GM18907 (cell line): Measurements from ENCODE around the gene MED27.
"Not testable (repeated sequence)": the region's sequence is repeated elsewhere in the genome, so short reads cannot be mapped to it uniquely, and the experiment has no call there.

Source experiments
- ATAC-seq: cut with Tn5 transposase; IDR thresholded peaks from one replicate; pipeline ENCODE4 v1.9.1; 2021; ENCODE audit warnings: mild to moderate bottlenecking, moderate library complexity; ENCODE audit not compliant: unreplicated experiment

Gene MED27

DNA sequence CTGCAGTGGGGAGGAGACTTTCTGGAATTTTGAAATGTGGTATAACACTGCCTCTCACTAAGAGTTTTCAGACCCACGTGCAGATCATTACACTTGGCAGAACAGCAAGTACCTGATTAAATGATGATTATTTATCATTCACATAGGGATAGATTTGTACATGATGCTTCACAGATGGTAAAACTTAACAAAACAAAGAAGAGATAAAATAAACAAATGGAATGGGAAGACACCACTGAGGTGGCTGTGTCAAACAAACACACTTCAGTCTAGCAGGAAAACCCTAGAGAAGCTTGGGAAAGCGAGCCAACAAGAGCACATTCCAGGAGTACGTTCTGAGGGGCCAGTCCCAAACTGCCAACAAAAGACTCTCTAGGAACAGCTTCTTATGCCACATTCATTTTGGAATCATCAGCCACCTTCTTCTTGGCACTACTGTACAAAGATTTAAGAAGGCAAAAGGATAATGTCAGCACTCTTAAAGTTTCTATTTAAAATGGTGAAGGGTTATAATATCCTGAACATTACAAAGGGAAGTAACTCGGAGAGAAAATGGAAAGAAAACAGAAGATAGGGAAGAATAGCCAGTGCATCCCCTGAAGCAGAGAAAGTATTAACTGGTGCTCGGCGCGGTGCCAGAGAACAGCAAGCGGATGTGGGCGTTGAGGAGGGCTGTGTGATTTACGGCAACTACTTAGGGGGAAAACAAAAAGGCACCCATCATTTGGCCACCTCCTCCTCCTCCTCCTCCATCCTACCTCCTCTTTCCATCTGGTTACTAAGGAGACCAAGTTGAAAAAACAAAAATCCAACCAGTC lies 1.6 kb downstream of the MED27 start:
- ATAC-seq: no peak

DNA sequence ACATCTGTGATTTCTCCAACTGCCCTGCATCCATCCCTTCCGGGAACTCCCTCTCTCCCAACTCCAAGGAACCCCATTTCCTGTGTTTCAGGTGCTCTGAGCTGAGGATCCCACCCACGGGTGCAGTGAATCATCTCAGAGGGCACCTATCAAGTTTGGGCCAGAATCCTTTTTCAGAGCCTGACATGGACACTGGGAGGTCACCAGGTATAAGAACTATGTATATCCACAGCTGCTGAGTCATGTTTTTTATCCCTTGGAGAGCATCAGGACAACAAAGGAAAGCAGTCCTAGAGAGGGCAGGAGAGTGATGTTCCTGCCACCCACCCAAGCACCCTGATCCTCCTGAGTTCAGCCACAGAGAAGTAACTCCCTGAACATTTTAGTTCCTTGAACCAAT lies 3.8 kb downstream of the MED27 start:
- ATAC-seq: no peak

DNA sequence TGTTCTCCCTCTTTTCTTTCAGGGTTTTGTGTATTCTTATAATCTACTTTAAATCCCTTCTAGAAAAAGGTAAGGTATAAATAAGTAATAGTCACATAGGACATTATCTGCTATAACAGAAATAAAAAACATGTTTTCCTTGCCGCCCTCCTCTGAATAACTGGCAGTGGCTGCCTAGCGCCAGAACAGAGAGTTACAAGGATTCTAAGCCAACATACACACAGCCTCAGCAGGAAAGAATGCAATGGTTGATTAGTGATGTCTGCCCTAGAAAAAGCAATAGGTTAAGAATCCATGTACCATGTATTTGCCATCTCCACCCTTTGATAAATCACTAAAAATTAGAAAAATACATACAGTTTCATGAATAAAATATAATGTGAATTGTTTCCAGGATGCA lies 4.9 kb downstream of the MED27 start:
- ATAC-seq: no peak

DNA sequence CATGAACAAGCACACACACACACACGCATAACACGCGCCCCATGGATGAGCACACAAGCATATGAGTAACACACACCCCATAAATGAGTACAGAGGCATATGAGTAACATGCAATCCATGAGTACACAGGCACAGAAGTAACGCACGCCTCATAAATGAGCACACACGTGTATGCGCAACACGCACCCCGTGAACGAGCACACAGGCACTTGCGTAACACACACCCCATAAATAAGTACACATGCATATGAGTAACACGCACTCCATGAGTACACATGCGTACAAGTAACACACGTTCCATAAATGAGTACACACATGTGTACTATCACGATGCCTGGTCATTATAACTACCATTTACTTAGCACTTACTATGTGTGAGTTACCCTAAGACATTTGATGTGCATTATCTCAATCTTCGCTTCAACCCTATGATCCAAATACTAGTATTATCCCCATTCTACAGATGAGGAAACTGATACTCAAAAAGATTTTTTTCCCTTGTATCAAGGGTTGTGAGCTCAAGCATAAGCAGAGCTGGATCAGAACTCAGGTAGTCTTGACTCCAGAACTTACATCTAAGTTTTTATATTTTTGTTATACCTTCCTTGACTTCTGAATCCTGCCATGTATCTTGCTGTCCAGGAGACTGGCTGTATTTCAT lies 7.7 kb downstream of the MED27 start:
- ATAC-seq: no peak

DNA sequence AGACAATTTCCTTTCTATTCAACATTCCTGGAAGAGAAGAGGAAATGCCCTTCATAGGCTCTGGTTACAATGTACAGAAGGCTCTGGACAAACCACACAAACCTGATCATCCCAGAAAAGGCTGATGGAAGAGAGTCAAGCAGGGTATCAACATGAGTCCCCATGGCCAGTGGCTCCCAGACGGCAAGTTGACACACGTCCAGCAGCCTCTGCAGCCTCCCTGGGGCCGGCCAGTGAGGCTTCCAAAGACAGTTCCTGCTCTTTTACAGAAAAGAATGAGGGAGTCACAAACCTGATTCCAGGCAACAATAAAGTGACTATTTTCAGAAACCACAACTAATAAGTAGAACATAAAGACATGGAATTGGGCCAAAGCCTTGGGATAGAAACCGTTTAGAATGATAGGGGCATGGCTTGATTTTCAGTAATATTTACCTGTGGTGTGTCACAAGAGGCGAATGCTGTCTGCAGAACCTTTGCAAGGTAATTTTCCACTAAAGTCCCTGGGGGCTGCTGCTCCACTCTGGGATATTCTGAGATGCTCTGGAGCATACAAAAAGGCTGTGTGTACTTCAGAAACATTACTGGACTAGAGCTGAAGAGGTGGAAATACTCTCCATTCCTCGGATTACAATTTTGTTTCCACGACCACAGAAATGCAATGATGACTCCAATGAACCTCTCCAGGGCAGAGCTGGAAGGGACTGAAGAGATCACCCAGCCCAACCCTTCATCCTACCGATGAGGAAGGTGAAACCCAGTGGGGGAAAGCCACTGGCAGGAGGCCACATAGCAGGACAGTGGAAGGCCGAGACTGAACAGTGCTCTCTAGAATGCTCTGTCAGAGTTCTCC lies 10.4 kb downstream of the MED27 start:
- ATAC-seq: no peak

DNA sequence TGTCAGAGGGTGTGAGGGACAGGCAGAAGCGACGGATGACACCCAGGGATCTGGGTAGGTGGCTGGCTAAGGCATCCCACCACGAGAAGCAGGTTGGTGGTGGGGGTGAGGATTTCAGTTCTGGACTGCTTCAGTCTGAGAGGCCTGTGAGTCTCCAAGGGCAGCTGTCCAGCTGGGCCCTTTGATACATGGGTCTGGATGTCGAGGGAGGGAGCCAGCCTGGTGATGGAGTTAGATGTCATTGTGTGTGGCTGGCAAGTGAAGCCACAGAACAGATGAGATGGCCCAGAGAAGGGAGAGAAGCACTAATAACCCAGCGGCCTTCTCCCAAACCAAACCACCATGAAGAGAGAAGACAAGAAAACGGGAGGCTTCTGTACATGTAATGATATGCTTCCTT lies 11.1 kb downstream of the MED27 start:
- no peak for ATAC-seq

DNA sequence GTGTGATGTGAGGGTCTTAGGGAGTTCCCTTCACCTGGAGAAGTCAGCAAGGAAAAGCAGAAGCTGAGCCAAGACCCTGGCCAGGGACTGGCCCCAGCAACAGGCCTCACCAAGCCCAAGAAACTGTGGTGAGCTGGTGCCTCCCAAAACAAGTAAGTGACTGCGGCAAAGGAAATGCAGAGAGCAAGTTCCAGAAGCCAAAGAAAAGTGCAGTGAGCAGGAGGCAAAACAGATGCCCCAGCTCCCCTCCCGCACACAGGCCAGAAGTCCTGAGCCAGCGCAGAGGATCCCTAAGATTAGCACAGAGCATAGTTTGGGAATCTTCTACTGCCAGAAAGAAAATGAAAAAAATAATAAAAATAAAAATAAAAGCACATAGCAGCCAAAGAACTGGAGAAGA lies 13.2 kb downstream of the MED27 start:
- ATAC-seq: no peak

DNA sequence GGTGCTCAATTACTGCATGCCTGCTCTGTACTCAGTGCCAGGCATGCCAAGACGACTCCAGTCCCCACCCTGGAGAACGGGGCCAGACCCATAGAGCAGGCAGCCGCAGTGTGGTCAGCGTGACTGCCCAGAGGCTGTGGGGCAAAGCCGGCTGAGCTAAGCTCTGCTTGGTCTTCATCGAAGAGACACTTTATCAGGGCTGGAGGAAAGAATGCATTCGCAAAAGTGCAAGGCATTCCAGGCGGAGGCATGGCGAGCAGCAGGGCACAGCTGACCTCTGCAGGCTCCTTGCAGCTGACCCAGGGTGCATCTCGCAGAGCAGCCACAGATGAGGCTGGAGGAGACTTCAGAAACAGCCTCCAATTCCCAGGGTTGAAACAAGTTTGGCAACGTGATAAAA lies 13.6 kb downstream of the MED27 start:
- ATAC-seq: no peak

DNA sequence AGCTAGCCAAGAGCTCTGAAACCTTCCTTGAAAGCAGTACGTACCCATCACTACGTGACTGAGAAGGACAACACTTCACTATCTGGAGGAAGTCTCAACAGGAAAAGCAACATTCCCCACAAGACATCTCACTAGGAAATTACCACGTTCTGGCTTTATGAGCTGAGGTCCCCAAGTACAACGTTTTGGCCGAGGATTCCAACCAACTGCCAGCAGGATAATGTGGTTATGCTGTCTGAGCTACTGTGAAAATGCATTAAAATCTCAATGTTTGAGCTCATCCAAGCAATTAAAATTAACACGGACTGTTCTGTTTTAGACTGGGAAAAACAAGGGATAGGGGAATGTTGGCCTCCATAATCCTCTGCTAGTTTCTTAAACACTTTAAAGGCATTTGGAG lies 16.4 kb downstream of the MED27 start:
- no peak for ATAC-seq

DNA sequence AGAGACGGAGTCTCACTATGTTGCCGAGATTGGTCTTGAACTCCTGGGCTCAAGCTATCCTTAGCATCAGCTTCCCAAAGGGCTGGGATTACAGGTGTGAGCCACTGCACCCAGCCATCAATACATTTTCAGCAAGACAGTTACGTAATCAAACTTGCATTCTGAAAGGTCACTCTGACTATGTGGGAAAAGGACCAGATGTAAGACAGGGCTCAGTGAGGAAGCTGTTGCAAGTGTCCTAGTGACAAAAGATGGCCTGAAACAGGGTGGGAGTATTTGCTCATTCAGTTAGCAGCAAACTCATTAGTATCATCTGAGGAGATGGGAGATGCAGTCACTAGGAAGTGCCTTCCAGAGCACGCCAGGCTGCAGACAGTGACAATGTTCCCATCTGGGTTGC lies 16.9 kb downstream of the MED27 start:
- ATAC-seq: no peak

DNA sequence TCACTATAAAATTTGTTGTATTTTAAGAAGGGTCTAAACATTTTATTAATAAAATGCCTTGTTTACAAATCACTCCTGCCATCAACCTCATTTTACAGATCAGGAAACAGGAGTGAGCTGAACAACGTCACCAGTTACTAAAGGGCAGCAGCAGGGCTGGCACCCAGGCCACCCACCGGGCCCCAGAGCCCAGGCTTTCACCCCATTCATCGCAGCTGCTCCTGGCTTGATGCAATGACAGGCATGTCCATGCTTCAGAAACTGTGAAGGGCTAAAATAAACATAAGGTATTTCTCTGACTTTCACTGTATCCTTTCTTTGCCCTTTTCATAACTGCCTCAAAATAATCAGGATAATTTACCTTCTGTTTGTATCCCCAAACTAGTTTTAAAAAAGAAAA lies 18.1 kb downstream of the MED27 start:
- no peak for ATAC-seq

DNA sequence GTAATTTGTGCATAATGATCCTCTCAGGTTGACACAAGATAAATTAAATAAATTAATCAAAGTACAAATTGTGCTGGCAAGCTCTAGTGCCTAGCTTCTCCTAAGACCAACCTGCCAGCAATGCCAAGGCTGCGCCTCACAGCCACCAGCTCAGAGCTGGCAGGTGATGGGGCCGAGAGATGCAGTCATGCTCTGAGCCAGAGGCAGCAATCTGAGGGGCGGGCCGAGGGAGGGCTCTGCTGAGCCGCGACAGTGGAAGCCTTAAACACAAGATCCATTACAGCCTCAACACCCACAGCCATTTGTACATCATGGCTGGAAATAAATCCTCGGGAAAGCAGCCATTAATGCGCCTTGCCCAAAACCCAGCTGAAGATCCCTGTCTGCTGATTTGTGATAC lies 20.3 kb downstream of the MED27 start:
- no peak for ATAC-seq

DNA sequence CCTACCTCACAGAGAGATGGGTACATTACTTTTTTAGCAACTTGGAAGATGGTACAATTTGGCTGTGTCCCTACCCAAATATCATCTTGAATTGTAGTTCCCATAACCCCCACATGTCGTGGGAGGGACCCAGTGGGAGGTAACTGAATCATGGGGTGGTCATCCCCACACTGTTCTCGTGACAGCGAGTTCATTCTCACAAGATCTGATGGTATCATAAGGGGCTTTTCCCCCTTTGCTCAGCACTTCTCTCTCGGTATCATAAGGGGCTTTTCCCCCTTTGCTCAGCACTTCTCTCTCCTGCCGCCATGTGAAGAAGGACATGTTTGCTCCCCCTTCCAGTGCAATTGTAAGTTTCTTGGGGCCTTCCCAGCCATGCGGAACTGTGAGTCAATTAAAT lies 21.4 kb downstream of the MED27 start:
- not testable (repeated sequence) for ATAC-seq

DNA sequence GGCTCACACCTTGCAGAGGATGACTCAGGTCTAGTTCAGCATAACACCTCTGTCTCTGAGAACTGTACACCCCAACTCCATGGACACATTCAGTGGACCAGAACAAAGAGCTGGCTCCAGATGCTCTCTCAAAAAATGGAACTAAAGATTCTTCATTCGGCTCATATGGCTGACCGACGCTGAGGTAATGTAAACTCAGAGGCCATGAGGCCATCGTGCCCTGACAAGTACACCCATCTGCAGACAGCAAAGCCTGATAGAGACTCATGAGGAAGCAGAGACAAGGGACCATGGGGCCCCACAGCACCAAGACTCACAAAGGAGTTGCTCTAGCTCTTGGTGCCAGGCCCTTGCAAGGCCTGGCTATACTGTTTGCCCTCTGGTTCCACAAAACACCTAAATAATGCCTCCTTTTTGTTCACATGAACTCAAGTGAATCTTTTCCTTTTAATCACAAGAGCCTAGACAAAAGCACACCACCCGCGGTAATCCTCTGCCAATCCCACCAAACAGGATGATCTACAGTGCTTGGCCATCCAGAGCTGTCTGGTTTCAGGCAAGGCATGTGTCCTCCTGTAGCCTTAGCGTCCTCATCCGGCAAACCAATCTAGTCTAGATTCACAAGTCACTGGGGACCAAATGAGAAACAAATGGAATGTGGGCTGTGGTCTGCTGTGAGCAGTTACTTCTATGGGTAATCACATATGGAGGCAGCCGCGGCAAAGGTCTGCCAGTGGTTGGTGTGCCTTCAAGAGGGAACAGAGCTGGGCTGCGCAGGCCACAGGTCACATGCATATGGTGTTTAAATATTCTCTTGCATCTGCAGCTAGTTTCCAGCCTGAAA lies 22.7 kb downstream of the MED27 start:
- ATAC-seq: no peak

DNA sequence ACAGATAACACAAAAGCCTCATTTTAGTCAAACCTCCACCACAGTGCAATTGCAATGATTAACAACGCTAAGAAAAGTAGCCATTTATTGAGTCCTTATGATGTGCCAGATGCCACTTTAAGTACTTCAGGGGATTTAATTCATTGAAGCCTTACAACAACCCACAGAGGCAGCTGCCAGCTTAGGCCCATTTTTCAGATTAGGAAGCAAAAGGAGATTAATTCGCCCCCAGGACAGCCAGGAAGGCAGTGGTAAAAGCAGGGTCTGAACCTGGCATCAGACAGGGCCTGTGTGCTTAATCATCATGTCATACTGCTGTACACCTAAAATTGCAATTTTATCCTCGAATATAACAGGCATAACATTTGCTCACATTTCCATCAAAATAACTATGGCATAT lies 23.9 kb downstream of the MED27 start:
- no peak for ATAC-seq

DNA sequence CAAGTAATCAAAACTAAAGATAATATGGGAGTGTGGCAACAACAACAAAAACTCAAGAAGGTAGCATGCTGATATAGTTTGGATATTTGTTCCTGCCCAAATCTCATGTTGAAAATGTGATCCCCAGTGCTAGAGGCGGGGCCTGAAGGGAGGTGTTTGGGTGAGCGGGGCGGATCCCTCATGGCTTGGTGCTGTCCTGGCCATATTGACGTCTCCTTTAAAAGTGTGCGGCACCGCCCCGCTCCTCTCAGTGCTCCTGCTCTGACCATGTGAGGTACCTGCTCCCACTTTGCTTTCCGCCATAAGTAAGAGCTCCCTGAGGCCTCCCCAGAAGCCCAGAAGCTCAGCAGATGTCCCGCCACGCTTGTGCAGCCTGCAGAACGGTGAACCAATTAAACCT lies 25.6 kb downstream of the MED27 start:
- ATAC-seq: no peak

DNA sequence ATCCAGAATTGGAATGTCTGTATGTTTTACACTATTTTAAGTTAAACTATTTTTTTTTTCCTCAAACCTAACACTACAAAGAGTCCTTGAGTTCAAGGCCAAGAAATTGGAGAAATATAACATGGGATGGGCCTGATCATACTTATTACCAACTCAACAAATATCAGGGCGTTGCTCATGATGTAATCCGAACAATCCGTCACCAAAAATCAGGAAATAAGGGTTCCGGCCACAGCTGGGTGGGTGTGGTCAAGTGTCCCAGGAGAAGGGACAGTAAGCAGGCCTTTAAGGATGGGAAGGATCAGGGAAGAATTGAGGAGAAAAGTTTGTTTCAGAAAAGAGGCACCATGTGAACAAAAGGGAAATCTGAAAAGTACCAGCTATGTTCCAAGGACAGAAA lies 29.8 kb downstream of the MED27 start:
- no peak for ATAC-seq

DNA sequence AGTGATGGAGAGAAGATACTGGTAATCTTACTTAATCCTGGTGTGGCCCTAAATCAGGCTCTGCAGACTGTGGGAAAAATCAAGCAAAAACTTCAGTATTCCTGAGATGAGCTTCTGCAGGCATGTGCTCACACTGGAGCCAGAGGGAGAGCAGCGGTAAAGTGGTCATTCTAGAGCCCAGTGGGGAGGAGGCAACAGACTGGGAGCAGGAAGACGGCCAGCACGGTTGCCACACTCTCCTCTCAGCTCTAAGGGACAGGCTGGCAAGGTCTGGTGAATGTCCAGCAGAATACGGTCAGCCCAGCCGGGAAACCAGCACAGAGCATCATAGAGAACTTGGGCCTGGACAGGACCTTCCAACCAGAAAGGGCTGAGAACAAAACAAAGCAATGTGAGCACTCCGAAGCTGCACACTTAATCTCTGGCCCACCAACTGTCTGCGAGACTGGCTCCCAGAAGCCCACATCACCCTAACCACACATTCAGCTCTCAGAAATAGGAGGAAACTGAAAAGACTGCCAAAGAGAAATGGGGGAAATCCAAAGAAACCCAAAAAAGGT lies 30.3 kb downstream of the MED27 start:
- no peak for ATAC-seq

DNA sequence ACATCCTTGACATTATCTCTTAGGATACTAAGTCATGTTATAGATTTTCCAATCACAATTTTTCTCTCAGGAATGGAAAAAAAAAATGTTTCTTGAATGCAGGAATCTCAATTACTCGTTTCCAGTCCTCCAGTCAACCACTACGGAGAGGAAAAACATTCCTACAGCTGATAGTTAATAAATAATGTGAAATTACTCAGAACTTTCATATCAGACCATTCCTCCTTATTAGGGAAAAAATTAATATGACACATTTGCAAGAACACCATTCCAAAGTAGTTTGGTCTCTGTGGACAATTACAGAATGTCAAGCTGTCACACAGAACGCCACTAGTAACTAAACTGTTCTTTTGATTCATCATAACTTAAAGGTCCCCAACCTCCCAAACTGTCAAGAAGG lies 31.5 kb downstream of the MED27 start:
- no peak for ATAC-seq

DNA sequence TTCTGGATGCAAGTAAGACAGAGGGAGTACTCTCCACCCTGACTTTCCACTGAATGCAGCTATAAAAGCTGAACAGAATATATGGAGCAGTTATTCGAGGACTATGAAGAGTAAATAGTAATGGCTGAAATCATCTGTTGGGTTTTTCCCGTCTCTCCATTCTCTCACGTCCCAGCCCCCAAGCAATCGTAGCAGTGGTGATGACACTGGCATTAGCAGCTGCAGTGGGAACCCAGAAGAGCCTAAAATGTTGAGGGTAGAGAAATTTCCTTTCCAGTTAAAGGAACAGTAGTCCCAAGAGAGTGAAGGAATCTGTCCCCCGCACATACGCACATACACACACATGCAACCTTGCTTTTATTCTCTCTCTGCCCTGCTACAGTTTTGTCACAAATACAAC lies 33.2 kb downstream of the MED27 start:
- ATAC-seq: no peak
